ENCODE results near the gene SMCO2.

The SMCO2 gene

GRCh38 chr12:27545665-27546064, 99.1 kb downstream of the SMCO2 start:
- Histone ChIP-seq H3K27ac (ENCODE audit: low read depth, low read length) (no peak overlapping the region), H3K36me3 (ENCODE audit: control insufficient read depth in 5 of 5, insufficient read depth in 5 of 5, low read length in 5 of 5) (no peaks in the 10 kb centered on the region), H3K9me3 (ENCODE audit: control insufficient read depth in 5 of 5, low read length in 5 of 5) (no peaks in the 10 kb centered on the region), H3K4me1 (ENCODE audit: control insufficient read depth in 5 of 5, insufficient read depth in 5 of 5, low read length in 5 of 5) (peaks cover 14 to 32% (median 22%) of the 10 kb centered on the region in 5 donors), H3K4me3 (ENCODE audit: low read depth in 1 of 5, low read length in 5 of 5) (no peak overlapping the region), H3K27me3 (ENCODE audit: control insufficient read depth in 5 of 5, insufficient read depth in 4 of 5, low read length in 5 of 5) (no peaks in the 10 kb centered on the region), H3K9ac (ENCODE audit: low read length in 5 of 5) (no peak overlapping the region)

GRCh38 chr12:27547592-27547991, 101.1 kb downstream of the SMCO2 start:
- Histone ChIP-seq H3K9me3 (ENCODE audit: control insufficient read depth in 5 of 5, low read length in 5 of 5) (no peaks in the 10 kb centered on the region), H3K27me3 (ENCODE audit: control insufficient read depth in 5 of 5, insufficient read depth in 4 of 5, low read length in 5 of 5) (no peaks in the 10 kb centered on the region), H3K9ac (ENCODE audit: low read length in 5 of 5) (no peak overlapping the region), H3K36me3 (ENCODE audit: control insufficient read depth in 5 of 5, insufficient read depth in 5 of 5, low read length in 5 of 5) (no peaks in the 10 kb centered on the region), H3K27ac (ENCODE audit: low read depth, low read length) (no peak overlapping the region), H3K4me3 (ENCODE audit: low read depth in 1 of 5, low read length in 5 of 5) (no peak overlapping the region), H3K4me1 (ENCODE audit: control insufficient read depth in 5 of 5, insufficient read depth in 5 of 5, low read length in 5 of 5) (peaks cover 14 to 50% (median 39%) of the 10 kb centered on the region in 5 donors)

GRCh38 chr12:27548301-27549199, 102.0 kb downstream of the SMCO2 start:
- Histone ChIP-seq H3K36me3 (ENCODE audit: control insufficient read depth in 5 of 5, insufficient read depth in 5 of 5, low read length in 5 of 5) (no peaks in the 10 kb centered on the region), H3K9me3 (ENCODE audit: control insufficient read depth in 5 of 5, low read length in 5 of 5) (no peaks in the 10 kb centered on the region), H3K27ac (ENCODE audit: low read depth, low read length) (no peak overlapping the region), H3K4me3 (ENCODE audit: low read depth in 1 of 5, low read length in 5 of 5) (no peak overlapping the region), H3K27me3 (ENCODE audit: control insufficient read depth in 5 of 5, insufficient read depth in 4 of 5, low read length in 5 of 5) (no peaks in the 10 kb centered on the region), H3K9ac (ENCODE audit: low read length in 5 of 5) (no peak overlapping the region), H3K4me1 (ENCODE audit: control insufficient read depth in 5 of 5, insufficient read depth in 5 of 5, low read length in 5 of 5) (peaks cover 14 to 55% (median 39%) of the 10 kb centered on the region in 5 donors)

GRCh38 chr12:27549236-27549800, 102.8 kb downstream of the SMCO2 start:
- Histone ChIP-seq H3K9me3 (ENCODE audit: control insufficient read depth in 5 of 5, low read length in 5 of 5) (no peaks in the 10 kb centered on the region), H3K36me3 (ENCODE audit: control insufficient read depth in 5 of 5, insufficient read depth in 5 of 5, low read length in 5 of 5) (no peaks in the 10 kb centered on the region), H3K27me3 (ENCODE audit: control insufficient read depth in 5 of 5, insufficient read depth in 4 of 5, low read length in 5 of 5) (no peaks in the 10 kb centered on the region), H3K9ac (ENCODE audit: low read length in 5 of 5) (peak overlapping the region in 2 of 5 donors; percentile 4 to 64), H3K4me3 (ENCODE audit: low read depth in 1 of 5, low read length in 5 of 5) (peak overlapping the region in 4 of 5 donors; percentile 2 to 63 (median 30)), H3K27ac (ENCODE audit: low read depth, low read length) (peak overlapping the region; percentile 75), H3K4me1 (ENCODE audit: control insufficient read depth in 5 of 5, insufficient read depth in 5 of 5, low read length in 5 of 5) (peaks cover 14 to 60% (median 42%) of the 10 kb centered on the region in 5 donors)

GRCh38 chr12:27549801-27550652, 103.5 kb downstream of the SMCO2 start:
- peaks cover 19 to 67% (median 50%) of the 10 kb centered on the region in 5 donors for H3K4me1 ChIP-seq (ENCODE audit: control insufficient read depth in 5 of 5, insufficient read depth in 5 of 5, low read length in 5 of 5)
- peak overlapping the region in 2 of 5 donors; percentile 4 to 64 for H3K9ac ChIP-seq (ENCODE audit: low read length in 5 of 5)
- H3K27me3 ChIP-seq (ENCODE audit: control insufficient read depth in 5 of 5, insufficient read depth in 4 of 5, low read length in 5 of 5) = no peaks in the 10 kb centered on the region
- H3K4me3 ChIP-seq (ENCODE audit: low read depth in 1 of 5, low read length in 5 of 5) = peak overlapping the region in 4 of 5 donors; percentile 2 to 63 (median 30)
- no peaks in the 10 kb centered on the region for H3K9me3 ChIP-seq (ENCODE audit: control insufficient read depth in 5 of 5, low read length in 5 of 5)
- H3K27ac ChIP-seq (ENCODE audit: low read depth, low read length) = peak overlapping the region; percentile 75
- H3K36me3 ChIP-seq (ENCODE audit: control insufficient read depth in 5 of 5, insufficient read depth in 5 of 5, low read length in 5 of 5) = no peaks in the 10 kb centered on the region

GRCh38 chr12:27550653-27550975, 104.1 kb downstream of the SMCO2 start:
- no peaks in the 10 kb centered on the region for H3K9me3 ChIP-seq (ENCODE audit: control insufficient read depth in 5 of 5, low read length in 5 of 5)
- H3K27ac ChIP-seq (ENCODE audit: low read depth, low read length) = no peak overlapping the region
- no peak overlapping the region for H3K4me3 ChIP-seq (ENCODE audit: low read depth in 1 of 5, low read length in 5 of 5)
- H3K9ac ChIP-seq (ENCODE audit: low read length in 5 of 5) = no peak overlapping the region
- no peaks in the 10 kb centered on the region for H3K27me3 ChIP-seq (ENCODE audit: control insufficient read depth in 5 of 5, insufficient read depth in 4 of 5, low read length in 5 of 5)
- no peaks in the 10 kb centered on the region for H3K36me3 ChIP-seq (ENCODE audit: control insufficient read depth in 5 of 5, insufficient read depth in 5 of 5, low read length in 5 of 5)
- H3K4me1 ChIP-seq (ENCODE audit: control insufficient read depth in 5 of 5, insufficient read depth in 5 of 5, low read length in 5 of 5) = peaks cover 18 to 69% (median 55%) of the 10 kb centered on the region in 5 donors

GRCh38 chr12:27551172-27551840, 104.8 kb downstream of the SMCO2 start:
- peak overlapping the region; percentile 13 for H3K27ac ChIP-seq (ENCODE audit: low read depth, low read length)
- no peaks in the 10 kb centered on the region for H3K36me3 ChIP-seq (ENCODE audit: control insufficient read depth in 5 of 5, insufficient read depth in 5 of 5, low read length in 5 of 5)
- H3K4me3 ChIP-seq (ENCODE audit: low read depth in 1 of 5, low read length in 5 of 5) = no peak overlapping the region
- no peaks in the 10 kb centered on the region for H3K9me3 ChIP-seq (ENCODE audit: control insufficient read depth in 5 of 5, low read length in 5 of 5)
- peaks cover 18 to 72% (median 61%) of the 10 kb centered on the region in 5 donors for H3K4me1 ChIP-seq (ENCODE audit: control insufficient read depth in 5 of 5, insufficient read depth in 5 of 5, low read length in 5 of 5)
- H3K9ac ChIP-seq (ENCODE audit: low read length in 5 of 5) = no peak overlapping the region
- no peaks in the 10 kb centered on the region for H3K27me3 ChIP-seq (ENCODE audit: control insufficient read depth in 5 of 5, insufficient read depth in 4 of 5, low read length in 5 of 5)

All from subcutaneous abdominal adipose tissue (tissue), 5 donors.